ENCODE results near the gene MORN3.
"Not testable (repeated sequence)": the region's sequence is repeated elsewhere in the genome, so short reads cannot be mapped to it uniquely, and the experiment has no call there.

The MORN3 gene

GRCh38 chr12:121669521-121669900, at the start of gene MORN3:
Gene MORN3 (minus strand): TSS chr12:121669654. CDS start chr12:121669483, 171 bp downstream.
- no peak for DNase-seq (ENCODE audit: low read depth in 2 of 2)

GRCh38 chr12:121718653-121719239, 49.3 kb upstream of the MORN3 start:
- DNase-seq (ENCODE audit: low read depth in 2 of 2), result no peak

- DNase-seq (ENCODE audit: low read depth in 2 of 2), result no peak
These were observed 47.7 kb upstream of the MORN3 start for GRCh38 chr12:121717041-121717699.

GRCh38 chr12:121715862-121716435, 46.5 kb upstream of the MORN3 start:
- no peak for DNase-seq (ENCODE audit: low read depth in 2 of 2)

GRCh38 chr12:121715055-121715454, 45.6 kb upstream of the MORN3 start:
- DNase-seq (ENCODE audit: low read depth in 2 of 2), result not testable (repeated sequence)

GRCh38 chr12:121713793-121714192, 44.3 kb upstream of the MORN3 start:
- DNase-seq (ENCODE audit: low read depth in 2 of 2), result no peak

GRCh38 chr12:121713257-121713777, 43.9 kb upstream of the MORN3 start:
- no peak for DNase-seq (ENCODE audit: low read depth in 2 of 2)

GRCh38 chr12:121712461-121713256, 43.2 kb upstream of the MORN3 start, which contains the start of gene TMEM120B:
Gene TMEM120B (plus strand): TSS chr12:121712752. CDS start chr12:121712896, 144 bp downstream.
- DNase-seq (ENCODE audit: low read depth in 2 of 2), result peak; percentile 62 to 71

GRCh38 chr12:121712190-121712460, 42.7 kb upstream of the MORN3 start:
- no peak for DNase-seq (ENCODE audit: low read depth in 2 of 2)

GRCh38 chr12:121711361-121712189, 42.1 kb upstream of the MORN3 start:
- DNase-seq (ENCODE audit: low read depth in 2 of 2), result no peak

- no peak for DNase-seq (ENCODE audit: low read depth in 2 of 2)
These were observed 40.1 kb upstream of the MORN3 start for GRCh38 chr12:121709478-121709961.

GRCh38 chr12:121709064-121709424, 39.6 kb upstream of the MORN3 start:
- DNase-seq (ENCODE audit: low read depth in 2 of 2), result not testable (repeated sequence)

- DNase-seq (ENCODE audit: low read depth in 2 of 2), result no peak
These were observed 39.0 kb upstream of the MORN3 start for GRCh38 chr12:121708313-121709063.

GRCh38 chr12:121705514-121705913, 36.1 kb upstream of the MORN3 start:
- DNase-seq (ENCODE audit: low read depth in 2 of 2), result no peak

GRCh38 chr12:121702944-121703343, 33.5 kb upstream of the MORN3 start:
- DNase-seq (ENCODE audit: low read depth in 2 of 2), result no peak

- DNase-seq (ENCODE audit: low read depth in 2 of 2), result no peak
These were observed 32.3 kb upstream of the MORN3 start for GRCh38 chr12:121701667-121702277.

GRCh38 chr12:121697861-121698260, 28.4 kb upstream of the MORN3 start:
- not testable (repeated sequence) for DNase-seq (ENCODE audit: low read depth in 2 of 2)

GRCh38 chr12:121697093-121697698, 27.7 kb upstream of the MORN3 start:
- DNase-seq (ENCODE audit: low read depth in 2 of 2), result no peak

GRCh38 chr12:121693155-121693687, 23.8 kb upstream of the MORN3 start:
- no peak for DNase-seq (ENCODE audit: low read depth in 2 of 2)

Data from stimulated activated CD8-positive, alpha-beta memory T cell treated with anti-CD3 and anti-CD28 coated beads, Interleukin-15, amount 100 ng/mL, for 4 hours (primary cell).